B cell (primary cell): ENCODE measurements around the gene TIAM1. TPM values are rescaled to one million over a fixed set of nuclear protein-coding genes. Genes with fewer than 3 reads are reported as not detected.

ENCODE experiments used
- ATAC-seq: fragments of 200-7000 bp; cut with Tn5 transposase; one replicate; pipeline ENCODE4 v1.10.0; 2021; ENCODE audit warnings: low read depth, mild to moderate bottlenecking, moderate number of reproducible peaks, moderate library complexity
- CTCF ChIA-PET: fragments of 350-600 bp; sonication (Branson Sonifier 250); formaldehyde crosslinking; loops from one replicate; lab custom pipeline; 2021; ENCODE audit warnings: antibody characterized with exemption, inconsistent platforms; lab: Charles Lee
- POLR2A ChIA-PET: fragments of 350-600 bp; sonication (Branson Sonifier 250); formaldehyde crosslinking; loops from one replicate; lab custom pipeline; 2021; ENCODE audit warnings: antibody characterized with exemption; lab: Charles Lee
- DNase-seq: peaks from one replicate; pipeline ENCODE4 v3.0.0; 2013
- H2AFZ ChIP-seq: 2 replicates; pipeline ENCODE4 v1.6.1; 2012; ENCODE audit warnings: mild to moderate bottlenecking, low read depth, low read length; ENCODE audit not compliant: insufficient read depth, poor library complexity, severe bottlenecking
- H3K27ac ChIP-seq, 2 donors: 1 replicate in 1 of 2; 2 replicates in 1 of 2; pipeline ENCODE4 v1.5.1; 2012 to 2013; ENCODE audit warnings: low read length in 2 of 2, mild to moderate bottlenecking in 2 of 2, moderate library complexity in 1 of 2
- H3K27me3 ChIP-seq, 4 experiments: fragments of 200-600 bp in 1 of 4; sonication (generic) in 1 of 4; replicated peaks in 1 of 4; 1 replicate in 2 of 4; 2 replicates in 2 of 4; pipeline versions ENCODE4 v1.6.1 to v1.7.0; 2013 to 2016; ENCODE audit warnings: low read length in 3 of 4, mild to moderate bottlenecking in 2 of 4, mixed read lengths in 1 of 4, moderate library complexity in 1 of 4; ENCODE audit not compliant: insufficient read depth in 4 of 4, control insufficient read depth in 3 of 4; ENCODE audit errors: control extremely low read depth in 1 of 4
- H3K36me3 ChIP-seq, 2 experiments: replicated peaks in 1 of 2; 1 replicate in 1 of 2; 2 replicates in 1 of 2; pipeline versions ENCODE4 v1.6.1 to v1.7.1; 2013; ENCODE audit warnings: low read length in 1 of 2; ENCODE audit not compliant: insufficient read depth in 2 of 2, control insufficient read depth in 1 of 2; ENCODE audit errors: control extremely low read depth in 1 of 2, extremely low read depth in 1 of 2
- H3K4me1 ChIP-seq, 2 donors: fragments of 200-600 bp in 1 of 2; sonication (generic) in 1 of 2; 1 replicate in 1 of 2; 2 replicates in 1 of 2; pipeline versions ENCODE4 v1.5.1 to v1.6.1; 2013 to 2017; ENCODE audit warnings: low read length in 2 of 2; ENCODE audit not compliant: control insufficient read depth in 2 of 2, insufficient read depth in 2 of 2
- H3K4me2 ChIP-seq: replicated peaks from 2 replicates; pipeline ENCODE3; 2012; ENCODE audit warnings: mild to moderate bottlenecking, low read depth, low read length; ENCODE audit not compliant: poor library complexity, severe bottlenecking
- H3K4me3 ChIP-seq, 5 experiments: fragments of 200-600 bp in 1 of 5; sonication (generic) in 1 of 5; 1 replicate in 3 of 5; 2 replicates in 2 of 5; pipeline versions ENCODE4 v1.5.1 to v1.7.0; 2011 to 2016; ENCODE audit warnings: low read length in 4 of 5, mild to moderate bottlenecking in 4 of 5, low read depth in 2 of 5, control low read depth in 1 of 5, moderate library complexity in 1 of 5; ENCODE audit not compliant: insufficient read depth in 1 of 5; ENCODE audit errors: control extremely low read depth in 1 of 5, extremely low read depth in 1 of 5
- H3K79me2 ChIP-seq: fragments of 200-600 bp; sonication (generic); one replicate; pipeline ENCODE4 v1.6.0; 2016; ENCODE audit warnings: low read length; ENCODE audit not compliant: control insufficient read depth, insufficient read depth
- H3K9ac ChIP-seq: fragments of 200-600 bp; sonication (generic); 2 replicates; pipeline ENCODE4 v1.6.1; 2017; ENCODE audit warnings: mild to moderate bottlenecking, low read length, moderate library complexity
- H3K9me3 ChIP-seq, 3 donors: one replicate each; pipeline versions ENCODE4 v1.6.1 to v1.7.1; 2013; ENCODE audit warnings: low read length in 2 of 3; ENCODE audit not compliant: control insufficient read depth in 2 of 3, insufficient read depth in 1 of 3; ENCODE audit errors: control extremely low read depth in 1 of 3
- H4K20me1 ChIP-seq: 2 replicates; pipeline ENCODE4 v1.6.0; 2012; ENCODE audit warnings: mild to moderate bottlenecking, low read length; ENCODE audit not compliant: insufficient read depth, control insufficient read depth, poor library complexity, severe bottlenecking
- H3K27ac Mint-ChIP-seq: one replicate; pipeline ENCODE4 v1.8.0; 2021; ENCODE audit warnings: mixed read lengths
- H3K27me3 Mint-ChIP-seq: one replicate; pipeline ENCODE4 v1.8.0; 2021; ENCODE audit warnings: mixed read lengths
- H3K4me1 Mint-ChIP-seq: one replicate; pipeline ENCODE4 v1.8.0; 2021; ENCODE audit warnings: mixed read lengths
- H3K4me3 Mint-ChIP-seq: one replicate; pipeline ENCODE4 v1.8.0; 2021; ENCODE audit warnings: mixed read lengths
- H3K9me3 Mint-ChIP-seq: one replicate; pipeline ENCODE4 v1.8.0; 2022; ENCODE audit warnings: mixed read lengths; ENCODE audit not compliant: insufficient read depth
- EZH2 ChIP-seq: IDR thresholded peaks from 2 replicates; pipeline ENCODE4 v1.6.1; 2012; ENCODE audit warnings: borderline replicate concordance, low read depth, mild to moderate bottlenecking, moderate library complexity, low read length; ENCODE audit not compliant: insufficient read depth, poor library complexity, severe bottlenecking
- WGBS: methylation state at CpG from one replicate; pipeline ENCODE4 v1.1.5; 2013; ENCODE audit warnings: missing lambda C conversion rate; ENCODE audit not compliant: insufficient coverage; 5-methylcytosine and 5-hydroxymethylcytosine counted together
- intact Hi-C: fragments of 100-400 bp; cut with micrococcal nuclease; formaldehyde crosslinking; loops from one replicate; pipeline ENCODE4 v1.10.0; 2022
- polyA plus RNA-seq: library from polyadenylated mRNA; depleted of rRNA; stranded (reverse); fragments of >200 nt; gene quantifications from 2 replicates; pipeline ENCODE4 v1.2.3, GENCODE V29; 2012
- total RNA-seq, 2 donors: library from RNA; stranded (reverse); fragments of 120-200 nt in 1 of 2; gene quantifications; 1 replicate in 1 of 2; 2 replicates in 1 of 2; pipeline versions ENCODE4 v1.2.3 to v1.2.4, GENCODE V29; 2013 to 2022
- TF ChIP-seq, protein P1 (sequence below): fragments of 200-600 bp; IDR thresholded peaks from one replicate; pipeline ENCODE4 v1.8.0; 2022; ENCODE audit warnings: antibody characterized with exemption, mild to moderate bottlenecking

The TIAM1 gene
- total and polyA plus RNA-seq, 2 donors (not counting 1 experiment from before 2014, with no cell fraction given) = 0.51 to 1.0 TPM

DNA sequence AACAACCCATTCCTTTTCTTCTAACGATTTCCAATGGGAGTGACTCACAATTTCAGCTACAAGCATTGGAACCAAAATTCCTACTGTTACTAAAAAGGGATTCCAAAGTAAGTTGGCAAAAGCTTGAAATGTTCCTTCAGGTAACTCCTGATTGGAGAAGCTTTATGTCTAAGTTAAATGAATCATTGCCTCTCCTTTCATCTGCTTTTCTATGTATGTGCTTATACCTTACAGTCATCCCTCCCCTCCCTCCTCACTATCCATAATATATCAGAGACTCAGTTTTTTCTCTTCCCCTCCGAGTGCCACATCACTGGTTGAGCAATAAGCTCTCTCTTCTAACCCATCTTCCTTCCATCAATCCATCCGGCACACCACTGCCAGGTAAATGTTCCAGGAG lies 86.8 kb downstream of the TIAM1 start:
- no peak overlapping the region for H3K4me3 ChIP-seq
- H3K27me3 ChIP-seq = no peaks in the 10 kb centered on the region
- TF ChIP-seq, protein P1, sequence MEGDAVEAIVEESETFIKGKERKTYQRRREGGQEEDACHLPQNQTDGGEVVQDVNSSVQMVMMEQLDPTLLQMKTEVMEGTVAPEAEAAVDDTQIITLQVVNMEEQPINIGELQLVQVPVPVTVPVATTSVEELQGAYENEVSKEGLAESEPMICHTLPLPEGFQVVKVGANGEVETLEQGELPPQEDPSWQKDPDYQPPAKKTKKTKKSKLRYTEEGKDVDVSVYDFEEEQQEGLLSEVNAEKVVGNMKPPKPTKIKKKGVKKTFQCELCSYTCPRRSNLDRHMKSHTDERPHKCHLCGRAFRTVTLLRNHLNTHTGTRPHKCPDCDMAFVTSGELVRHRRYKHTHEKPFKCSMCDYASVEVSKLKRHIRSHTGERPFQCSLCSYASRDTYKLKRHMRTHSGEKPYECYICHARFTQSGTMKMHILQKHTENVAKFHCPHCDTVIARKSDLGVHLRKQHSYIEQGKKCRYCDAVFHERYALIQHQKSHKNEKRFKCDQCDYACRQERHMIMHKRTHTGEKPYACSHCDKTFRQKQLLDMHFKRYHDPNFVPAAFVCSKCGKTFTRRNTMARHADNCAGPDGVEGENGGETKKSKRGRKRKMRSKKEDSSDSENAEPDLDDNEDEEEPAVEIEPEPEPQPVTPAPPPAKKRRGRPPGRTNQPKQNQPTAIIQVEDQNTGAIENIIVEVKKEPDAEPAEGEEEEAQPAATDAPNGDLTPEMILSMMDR = no peak
- no peak for TF ChIP-seq EZH2
- no peak overlapping the region for H3K9ac ChIP-seq
- H3K9me3 ChIP-seq = no peaks in the 10 kb centered on the region
- WGBS = 92% methylated on average over 2 of the region's 3 CpGs
- no peak overlapping the region for H3K4me2 ChIP-seq
- ATAC-seq = no peak
- ChIA-PET CTCF (no interaction called here), POLR2A (no interaction called here)
- H3K4me1 Mint-ChIP-seq = no peaks in the 10 kb centered on the region
- no peaks in the 10 kb centered on the region for H3K4me1 ChIP-seq
- no peaks in the 10 kb centered on the region for H3K27me3 Mint-ChIP-seq
- H3K79me2 ChIP-seq = no peaks in the 10 kb centered on the region
- no peak overlapping the region for H3K27ac Mint-ChIP-seq
- intact Hi-C loops = no loop called here
- no peak overlapping the region for H3K4me3 Mint-ChIP-seq
- no peaks in the 10 kb centered on the region for H3K36me3 ChIP-seq
- no peaks in the 10 kb centered on the region for H4K20me1 ChIP-seq
- no peak for DNase-seq
- no peak overlapping the region for H2AFZ ChIP-seq
- H3K9me3 Mint-ChIP-seq = no peaks in the 10 kb centered on the region
- H3K27ac ChIP-seq = no peak overlapping the region

DNA sequence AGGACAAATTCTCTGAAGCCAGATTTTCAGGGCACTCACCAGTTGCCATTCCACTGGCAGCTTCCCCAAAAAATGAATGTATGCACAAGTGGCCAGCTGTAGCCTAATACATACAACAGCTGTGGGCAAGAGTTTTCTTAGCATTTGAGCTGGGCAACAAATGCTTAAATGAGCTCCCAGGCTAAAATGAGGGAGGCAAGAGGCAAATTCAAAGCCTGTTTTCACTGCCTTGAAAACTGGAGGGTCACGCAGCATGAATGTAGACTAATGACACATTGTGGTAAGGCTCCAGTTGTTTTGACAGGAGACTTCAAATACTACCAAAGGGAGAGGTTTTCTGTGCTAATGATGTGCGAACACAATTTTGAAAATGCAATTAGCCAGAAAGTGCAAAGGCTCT lies 88.2 kb downstream of the TIAM1 start:
- ATAC-seq = no peak
- Histone ChIP-seq H3K27ac (no peak overlapping the region), H3K79me2 (no peaks in the 10 kb centered on the region), H3K4me1 (no peaks in the 10 kb centered on the region), H3K9me3 (no peaks in the 10 kb centered on the region), H3K4me3 (no peak overlapping the region), H3K36me3 (no peaks in the 10 kb centered on the region), H3K4me2 (no peak overlapping the region), H3K27me3 (no peaks in the 10 kb centered on the region), H4K20me1 (no peaks in the 10 kb centered on the region), H3K9ac (no peak overlapping the region), H2AFZ (no peak overlapping the region)
- Mint-ChIP-seq H3K27ac (no peak overlapping the region), H3K4me1 (no peaks in the 10 kb centered on the region), H3K4me3 (no peak overlapping the region), H3K9me3 (no peaks in the 10 kb centered on the region), H3K27me3 (no peaks in the 10 kb centered on the region)
- CTCF ChIA-PET = no interaction called here
- DNase-seq = no peak
- TF ChIP-seq, protein P1 = no peak
- POLR2A ChIA-PET = no interaction called here
- intact Hi-C loops = no loop called here
- WGBS = 100% methylated on average over 2 of the region's 2 CpGs
